ENCODE measurements around the gene NXN. TPM values are rescaled to one million over a fixed set of nuclear protein-coding genes. Genes with fewer than 3 reads are reported as not detected.
"Not testable (repeated sequence)": the region's sequence is repeated elsewhere in the genome, so short reads cannot be mapped to it uniquely, and the experiment has no call there.

NXN gene
- total RNA-seq, 4 donors from 2014 or later: 6.8 to 16.6 (median 11.1) TPM

DNA sequence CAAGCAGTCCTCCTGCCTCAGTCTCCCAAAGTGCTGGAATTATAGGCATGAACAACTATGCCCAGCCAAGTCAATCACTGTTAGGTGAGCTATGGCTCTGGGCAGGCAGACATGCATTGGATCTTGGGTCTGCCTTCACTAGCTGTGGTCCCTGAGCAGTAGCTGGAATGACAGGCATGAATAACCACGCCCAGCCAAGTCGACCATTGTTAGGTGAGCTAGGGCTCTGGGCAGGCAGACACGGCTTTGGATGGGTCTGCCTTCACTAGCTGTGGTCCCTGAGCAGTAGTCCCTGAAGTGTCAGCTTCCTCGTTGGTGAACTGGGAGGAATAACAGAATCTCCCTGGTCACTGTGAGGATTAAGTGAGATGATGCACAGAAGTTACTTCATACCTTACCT, 191.0 kb downstream of the NXN start:
- DNase-seq (ENCODE audit: low spot score) (no peak), ATAC-seq (ENCODE audit: low FRiP score) (no peak)
- TF ChIP-seq, protein P1, sequence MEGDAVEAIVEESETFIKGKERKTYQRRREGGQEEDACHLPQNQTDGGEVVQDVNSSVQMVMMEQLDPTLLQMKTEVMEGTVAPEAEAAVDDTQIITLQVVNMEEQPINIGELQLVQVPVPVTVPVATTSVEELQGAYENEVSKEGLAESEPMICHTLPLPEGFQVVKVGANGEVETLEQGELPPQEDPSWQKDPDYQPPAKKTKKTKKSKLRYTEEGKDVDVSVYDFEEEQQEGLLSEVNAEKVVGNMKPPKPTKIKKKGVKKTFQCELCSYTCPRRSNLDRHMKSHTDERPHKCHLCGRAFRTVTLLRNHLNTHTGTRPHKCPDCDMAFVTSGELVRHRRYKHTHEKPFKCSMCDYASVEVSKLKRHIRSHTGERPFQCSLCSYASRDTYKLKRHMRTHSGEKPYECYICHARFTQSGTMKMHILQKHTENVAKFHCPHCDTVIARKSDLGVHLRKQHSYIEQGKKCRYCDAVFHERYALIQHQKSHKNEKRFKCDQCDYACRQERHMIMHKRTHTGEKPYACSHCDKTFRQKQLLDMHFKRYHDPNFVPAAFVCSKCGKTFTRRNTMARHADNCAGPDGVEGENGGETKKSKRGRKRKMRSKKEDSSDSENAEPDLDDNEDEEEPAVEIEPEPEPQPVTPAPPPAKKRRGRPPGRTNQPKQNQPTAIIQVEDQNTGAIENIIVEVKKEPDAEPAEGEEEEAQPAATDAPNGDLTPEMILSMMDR (IDR thresholded peaks at IDR 0.05): no peak

GRCh38 chr17:787641-788221, 191.8 kb downstream of the NXN start:
- no peak for DNase-seq (ENCODE audit: low spot score)

DNA sequence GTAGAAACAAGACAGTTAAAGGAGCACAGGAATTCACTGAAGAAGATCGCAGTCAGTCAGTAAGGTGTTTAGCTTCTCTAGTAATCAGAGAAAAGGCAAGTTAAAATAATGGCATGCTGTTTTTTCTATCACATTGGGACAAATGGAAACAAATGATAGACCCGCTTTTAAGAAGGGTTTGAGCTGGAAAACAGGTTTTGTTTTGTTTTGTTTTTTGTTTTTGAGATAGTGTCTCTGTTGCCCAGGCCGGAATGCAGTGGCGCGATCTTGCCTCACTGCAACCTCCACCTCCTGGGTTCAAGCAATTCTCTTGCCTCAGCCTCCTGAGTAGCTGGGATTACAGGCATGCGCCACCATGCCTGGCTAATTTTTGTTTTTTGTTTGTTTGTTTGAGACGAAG, 193.7 kb downstream of the NXN start:
- DNase-seq (ENCODE audit: low spot score); ATAC-seq (ENCODE audit: low FRiP score): not testable (repeated sequence)

More at GRCh38 chr17:787641-788221, 191.8 kb downstream of the NXN start:
- TF ChIP-seq, protein P1 (IDR thresholded peaks at IDR 0.05): no peak
- no peak for ATAC-seq (ENCODE audit: low FRiP score)

DNA sequence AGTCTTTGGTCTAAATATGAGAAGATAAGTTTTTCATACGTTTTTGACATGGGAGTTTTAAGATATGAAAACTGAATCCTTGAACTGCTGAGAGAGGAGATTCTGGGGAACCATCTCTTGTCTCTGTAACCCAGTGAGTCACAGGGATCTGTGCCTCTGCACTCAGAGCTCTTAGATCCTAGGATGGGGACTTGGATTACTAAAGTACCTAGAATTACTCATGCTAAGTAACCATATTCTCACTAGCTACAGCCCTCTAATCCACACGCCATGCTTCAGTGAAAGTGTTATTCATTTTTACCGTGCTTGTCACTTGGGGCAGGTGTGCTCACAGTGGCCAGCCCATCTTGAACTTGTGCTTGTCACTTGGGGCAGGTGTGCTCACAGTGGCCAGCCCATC, 195.4 kb downstream of the NXN start:
- TF ChIP-seq, protein P1 (IDR thresholded peaks at IDR 0.05): no peak
- no peak for ATAC-seq (ENCODE audit: low FRiP score)
- DNase-seq (ENCODE audit: low spot score): no peak

DNA sequence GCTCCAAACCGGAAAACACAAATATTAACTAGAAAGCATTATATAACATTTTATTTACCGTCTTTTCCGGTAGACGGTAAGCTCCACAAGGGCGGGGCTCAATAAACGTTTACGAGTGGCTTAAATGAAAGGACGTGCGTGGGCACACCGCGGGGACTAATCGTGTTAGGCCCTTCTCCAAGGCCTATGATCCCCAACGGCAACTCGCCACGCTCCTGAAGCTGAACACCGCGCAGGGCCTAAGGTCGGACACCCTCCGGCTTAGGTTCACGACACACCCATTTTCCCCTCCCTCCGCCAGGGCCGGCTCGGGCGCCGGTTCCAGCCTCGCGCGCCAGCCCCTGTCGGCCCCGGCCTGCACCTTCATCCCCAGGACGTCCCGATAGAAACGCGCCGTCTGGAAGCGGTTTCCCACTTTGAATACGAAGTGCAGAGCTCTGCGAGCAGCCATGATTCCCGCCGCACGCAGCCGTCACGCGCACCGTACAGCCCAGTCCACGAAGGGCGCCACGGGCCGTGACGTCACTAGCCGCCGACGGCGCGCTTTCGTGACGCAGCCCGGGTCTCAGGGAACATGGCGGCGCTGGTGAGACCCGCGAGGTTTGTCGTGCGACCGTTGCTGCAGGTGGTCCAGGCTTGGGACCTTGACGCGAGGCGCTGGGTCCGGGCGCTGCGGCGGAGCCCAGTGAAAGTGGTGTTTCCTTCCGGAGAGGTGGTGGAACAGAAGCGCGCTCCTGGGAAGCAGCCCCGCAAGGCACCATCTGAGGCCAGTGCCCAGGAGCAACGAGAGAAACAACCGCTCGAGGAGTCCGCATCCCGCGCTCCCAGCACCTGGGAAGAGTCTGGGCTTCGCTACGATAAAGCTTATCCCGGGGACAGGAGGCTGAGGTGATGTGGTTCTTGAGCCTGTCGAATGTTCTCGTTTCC, 197.5 kb downstream of the NXN start, which contains the start of the genes GLOD4 and MRM3:
Gene GLOD4, minus strand, starts transcription at position 476 of the 927 bp plus-strand sequence. Its CDS starts 25 bp downstream, at position 451.
Gene MRM3, plus strand, starts transcription at position 549 of the 927 bp plus-strand sequence. Its CDS starts 26 bp downstream, at position 575.
- TF ChIP-seq, protein P1 (IDR thresholded peaks at IDR 0.05): no peak
- ATAC-seq (ENCODE audit: low FRiP score) (peak; percentile 95), DNase-seq (ENCODE audit: low spot score) (peak; percentile 95)

GRCh38 chr17:778096-778495, 201.5 kb downstream of the NXN start:
- TF ChIP-seq, protein P1 (IDR thresholded peaks at IDR 0.05): no peak
- no peak for ATAC-seq (ENCODE audit: low FRiP score)
- no peak for DNase-seq (ENCODE audit: low spot score)

- DNase-seq (ENCODE audit: low spot score) (no peak), ATAC-seq (ENCODE audit: low FRiP score) (no peak)
- TF ChIP-seq, protein P1 (IDR thresholded peaks at IDR 0.05): no peak
Measured at GRCh38 chr17:774313-774584, 205.3 kb downstream of the NXN start.

Measured in omental fat pad (tissue), 4 donors.